ENCODE data around the gene ATN1.

ATN1 gene

DNA sequence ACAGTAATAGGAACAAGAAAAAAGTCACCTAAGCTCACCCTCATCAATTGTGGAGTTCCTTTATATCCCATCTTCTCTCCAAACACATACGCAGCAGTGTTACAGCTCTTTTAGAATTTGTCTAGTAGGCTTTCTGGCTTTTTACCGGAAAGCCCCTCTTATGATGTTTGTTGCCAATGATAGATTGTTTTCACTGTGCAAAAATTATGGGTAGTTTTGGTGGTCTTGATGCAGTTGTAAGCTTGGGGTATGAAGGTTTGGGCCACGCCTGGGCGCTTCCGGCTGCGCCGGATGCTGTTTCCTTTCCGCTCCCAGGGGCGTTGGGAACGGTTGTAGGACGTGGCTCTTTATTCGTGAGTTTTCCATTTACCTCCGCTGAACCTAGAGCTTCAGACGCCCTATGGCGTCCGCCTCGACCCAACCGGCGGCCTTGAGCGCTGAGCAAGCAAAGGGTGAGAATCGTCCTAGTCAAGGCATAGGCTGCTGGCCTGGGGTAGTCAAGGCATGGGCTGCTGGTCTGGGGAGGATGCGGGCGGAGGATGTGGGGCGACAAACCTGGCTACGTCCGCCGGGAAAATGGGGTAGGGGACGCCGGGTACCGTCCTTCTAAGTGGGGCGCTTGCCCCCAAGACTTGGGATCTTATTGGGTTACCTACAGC, 16.1 kb downstream of the ATN1 start, which contains the start of the genes C12orf57 and RNU7-1 (continued):
- TF ChIP-seq SP7 (tag by site-specific recombination; IDR thresholded peaks at IDR 0.05): peak; percentile 70
- TF ChIP-seq ZNF221 (tag by site-specific recombination; IDR thresholded peaks at IDR 0.05; ENCODE audit: borderline replicate concordance): no peak
- TF ChIP-seq ZNF341 (tag by site-specific recombination; IDR thresholded peaks at IDR 0.05; ENCODE audit: low read depth): peak; percentile 37; the same call in 1 of the 2 replicates
- no peak for TF ChIP-seq ZNF146 (tag by site-specific recombination; IDR thresholded peaks at IDR 0.05)
- TF ChIP-seq ZNF843 (tag by site-specific recombination; IDR thresholded peaks at IDR 0.05): no peak
- TF ChIP-seq ELK4 (IDR thresholded peaks at IDR 0.05; ENCODE audit: borderline replicate concordance, low read depth, low read length): no peak
- peak; percentile 91 for TF ChIP-seq ZBTB11 (tag by site-specific recombination; conservative IDR thresholded peaks at IDR 0.05; ENCODE audit: low read depth)
- TF ChIP-seq ZNF791 (tag by site-specific recombination; IDR thresholded peaks at IDR 0.05): no peak
- no peak for TF ChIP-seq ZNF530 (tag by site-specific recombination; IDR thresholded peaks at IDR 0.05; ENCODE audit: low read depth)
- TF ChIP-seq ZNF112 (tag by site-specific recombination; IDR thresholded peaks at IDR 0.05): no peak
- TF ChIP-seq ZNF596 (tag by site-specific recombination; IDR thresholded peaks at IDR 0.05): no peak
- peak; percentile 80 for TF ChIP-seq ZNF76 (tag by site-specific recombination; IDR thresholded peaks at IDR 0.05; ENCODE audit: borderline replicate concordance, low read depth)
- no peak for TF ChIP-seq ZNF175 (tag by site-specific recombination; IDR thresholded peaks at IDR 0.05)
- TF ChIP-seq, protein P1, sequence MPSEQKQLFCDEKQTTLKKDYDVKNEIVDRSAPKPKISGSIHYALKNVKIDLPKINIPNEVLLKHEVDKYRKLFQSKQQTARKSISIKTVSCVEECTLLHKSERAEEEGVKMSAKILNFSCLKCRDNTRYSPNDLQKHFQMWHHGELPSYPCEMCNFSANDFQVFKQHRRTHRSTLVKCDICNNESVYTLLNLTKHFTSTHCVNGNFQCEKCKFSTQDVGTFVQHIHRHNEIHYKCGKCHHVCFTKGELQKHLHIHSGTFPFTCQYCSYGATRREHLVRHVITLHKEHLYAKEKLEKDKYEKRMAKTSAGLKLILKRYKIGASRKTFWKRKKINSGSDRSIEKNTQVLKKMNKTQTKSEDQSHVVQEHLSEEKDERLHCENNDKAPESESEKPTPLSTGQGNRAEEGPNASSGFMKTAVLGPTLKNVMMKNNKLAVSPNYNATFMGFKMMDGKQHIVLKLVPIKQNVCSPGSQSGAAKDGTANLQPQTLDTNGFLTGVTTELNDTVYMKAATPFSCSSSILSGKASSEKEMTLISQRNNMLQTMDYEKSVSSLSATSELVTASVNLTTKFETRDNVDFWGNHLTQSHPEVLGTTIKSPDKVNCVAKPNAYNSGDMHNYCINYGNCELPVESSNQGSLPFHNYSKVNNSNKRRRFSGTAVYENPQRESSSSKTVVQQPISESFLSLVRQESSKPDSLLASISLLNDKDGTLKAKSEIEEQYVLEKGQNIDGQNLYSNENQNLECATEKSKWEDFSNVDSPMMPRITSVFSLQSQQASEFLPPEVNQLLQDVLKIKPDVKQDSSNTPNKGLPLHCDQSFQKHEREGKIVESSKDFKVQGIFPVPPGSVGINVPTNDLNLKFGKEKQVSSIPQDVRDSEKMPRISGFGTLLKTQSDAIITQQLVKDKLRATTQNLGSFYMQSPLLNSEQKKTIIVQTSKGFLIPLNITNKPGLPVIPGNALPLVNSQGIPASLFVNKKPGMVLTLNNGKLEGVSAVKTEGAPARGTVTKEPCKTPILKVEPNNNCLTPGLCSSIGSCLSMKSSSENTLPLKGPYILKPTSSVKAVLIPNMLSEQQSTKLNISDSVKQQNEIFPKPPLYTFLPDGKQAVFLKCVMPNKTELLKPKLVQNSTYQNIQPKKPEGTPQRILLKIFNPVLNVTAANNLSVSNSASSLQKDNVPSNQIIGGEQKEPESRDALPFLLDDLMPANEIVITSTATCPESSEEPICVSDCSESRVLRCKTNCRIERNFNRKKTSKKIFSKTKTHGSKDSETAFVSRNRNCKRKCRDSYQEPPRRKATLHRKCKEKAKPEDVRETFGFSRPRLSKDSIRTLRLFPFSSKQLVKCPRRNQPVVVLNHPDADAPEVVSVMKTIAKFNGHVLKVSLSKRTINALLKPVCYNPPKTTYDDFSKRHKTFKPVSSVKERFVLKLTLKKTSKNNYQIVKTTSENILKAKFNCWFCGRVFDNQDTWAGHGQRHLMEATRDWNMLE (tag by site-specific recombination; conservative IDR thresholded peaks at IDR 0.05; ENCODE audit: low read depth): peak; percentile 38; the same call in 1 of the 2 replicates
- TF ChIP-seq ZFP37 (tag by site-specific recombination; IDR thresholded peaks at IDR 0.05): no peak
- TF ChIP-seq ZNF624 (tag by site-specific recombination; IDR thresholded peaks at IDR 0.05): no peak; the same call in 1 of the 2 replicates
- TF ChIP-seq SCRT1 (tag by site-specific recombination; IDR thresholded peaks at IDR 0.05; ENCODE audit: borderline replicate concordance): no peak
- TF ChIP-seq ZNF10 (tag by site-specific recombination; IDR thresholded peaks at IDR 0.05): peak; percentile 56; the same call in 1 of the 2 replicates
- TF ChIP-seq ZNF292 (tag by site-specific recombination; IDR thresholded peaks at IDR 0.05; ENCODE audit: borderline replicate concordance, low read depth): no peak
- peak; percentile 49; the same call in 1 of the 2 replicates for TF ChIP-seq MZF1 (tag by site-specific recombination; IDR thresholded peaks at IDR 0.05; ENCODE audit: borderline replicate concordance)
- no peak for TF ChIP-seq ZNF433 (tag by site-specific recombination; IDR thresholded peaks at IDR 0.05; ENCODE audit: low read depth)
- TF ChIP-seq SALL2 (tag by site-specific recombination; IDR thresholded peaks at IDR 0.05; ENCODE audit: borderline replicate concordance): no peak
- TF ChIP-seq ZNF701 (tag by site-specific recombination; IDR thresholded peaks at IDR 0.05): no peak
- no peak for TF ChIP-seq ZNF600 (tag by site-specific recombination; IDR thresholded peaks at IDR 0.05)
- TF ChIP-seq AEBP2 (tag by site-specific recombination; IDR thresholded peaks at IDR 0.05; ENCODE audit: borderline replicate concordance): no peak
- TF ChIP-seq ZNF423 (tag by site-specific recombination; IDR thresholded peaks at IDR 0.05): no peak
- no peak; the same call in 1 of the 2 replicates for TF ChIP-seq FEZF1 (tag by site-specific recombination; IDR thresholded peaks at IDR 0.05)
- TF ChIP-seq ZSCAN16 (tag by site-specific recombination; IDR thresholded peaks at IDR 0.05): no peak; the same call in 1 of the 2 replicates
